ENCODE results near the gene ICOSLG.
"Not testable (repeated sequence)": the region's sequence is repeated elsewhere in the genome, so short reads cannot be mapped to it uniquely, and the experiment has no call there.

ICOSLG gene

GRCh38 chr21:44176127-44176526, 64.6 kb downstream of the ICOSLG start:
- not testable (repeated sequence) for DNase-seq (ENCODE audit: low read depth)

GRCh38 chr21:44175189-44175588, 65.6 kb downstream of the ICOSLG start:
- not testable (repeated sequence) for DNase-seq (ENCODE audit: low read depth)

Data from EH (cell line).